ENCODE measurements around the gene ITIH6. TPM values are rescaled to one million over a fixed set of nuclear protein-coding genes. Genes with fewer than 3 reads are reported as not detected.

ITIH6 gene
- total and polyA plus RNA-seq, 4 donors: 0.20 TPM; not detected in 3

- Histone ChIP-seq H3K9ac (ENCODE audit: insufficient read depth in 1 of 2, low read length in 2 of 2) (no peak overlapping the region), H3K9me3 (ENCODE audit: control insufficient read depth in 4 of 4, insufficient read depth in 3 of 4, low read length in 3 of 4) (peaks cover 0 to 2% (median 0%) of the 10 kb centered on the region in 4 donors), H3K27me3 (ENCODE audit: control insufficient read depth in 3 of 3, insufficient read depth in 3 of 3, low read length in 2 of 3) (no peaks in the 10 kb centered on the region), H3K27ac (ENCODE audit: low read depth in 1 of 2, low read length in 1 of 2) (no peak overlapping the region), H3K4me1 (ENCODE audit: control insufficient read depth in 5 of 5, insufficient read depth in 5 of 5, low read length in 5 of 5) (peaks cover 0 to 5% (median 0%) of the 10 kb centered on the region in 5 donors), H3K36me3 (ENCODE audit: control insufficient read depth in 4 of 4, insufficient read depth in 4 of 4, low read length in 4 of 4) (no peaks in the 10 kb centered on the region), H3K4me3 (no peak overlapping the region)
- DNase-seq (no peak), ATAC-seq (ENCODE audit: insufficient read depth, low FRiP score) (no peak)
- TF ChIP-seq CTCF (IDR thresholded peaks at IDR 0.05; ENCODE audit: control extremely low read depth, extremely low read depth): no peak
- 73 to 92% methylated on average over 19 to 21 of the region's 21 CpGs for WGBS, 2 donors
Observed at GRCh38 chrX:54758114-54759055, 39.7 kb downstream of the ITIH6 start.

GRCh38 chrX:54754854-54755253 lies 43.2 kb downstream of the ITIH6 start:
- ATAC-seq (ENCODE audit: insufficient read depth, low FRiP score) (no peak), DNase-seq (no peak)
- no peaks in the 10 kb centered on the region for H3K36me3 ChIP-seq (ENCODE audit: control insufficient read depth in 4 of 4, insufficient read depth in 4 of 4, low read length in 4 of 4)
- H3K4me3 ChIP-seq: no peak overlapping the region
- peaks cover 0 to 5% (median 0%) of the 10 kb centered on the region in 5 donors for H3K4me1 ChIP-seq (ENCODE audit: control insufficient read depth in 5 of 5, insufficient read depth in 5 of 5, low read length in 5 of 5)
- no peaks in the 10 kb centered on the region for H3K27me3 ChIP-seq (ENCODE audit: control insufficient read depth in 3 of 3, insufficient read depth in 3 of 3, low read length in 2 of 3)
- TF ChIP-seq CTCF (IDR thresholded peaks at IDR 0.05; ENCODE audit: control extremely low read depth, extremely low read depth): no peak
- no peak overlapping the region for H3K9ac ChIP-seq (ENCODE audit: insufficient read depth in 1 of 2, low read length in 2 of 2)
- peaks cover 0 to 3% (median 0%) of the 10 kb centered on the region in 4 donors for H3K9me3 ChIP-seq (ENCODE audit: control insufficient read depth in 4 of 4, insufficient read depth in 3 of 4, low read length in 3 of 4)
- H3K27ac ChIP-seq (ENCODE audit: low read depth in 1 of 2, low read length in 1 of 2): no peak overlapping the region

GRCh38 chrX:54748626-54749025 lies 49.4 kb downstream of the ITIH6 start:
- no peak for TF ChIP-seq CTCF (IDR thresholded peaks at IDR 0.05; ENCODE audit: control extremely low read depth, extremely low read depth)
- 57 to 91% methylated on average over 1 of the region's 1 CpG for WGBS, 2 donors

More at GRCh38 chrX:54748626-54749025, 49.4 kb downstream of the ITIH6 start:
- H3K4me3 ChIP-seq: no peak overlapping the region
- no peaks in the 10 kb centered on the region for H3K27me3 ChIP-seq (ENCODE audit: control insufficient read depth in 3 of 3, insufficient read depth in 3 of 3, low read length in 2 of 3)
- H3K36me3 ChIP-seq (ENCODE audit: control insufficient read depth in 4 of 4, insufficient read depth in 4 of 4, low read length in 4 of 4): no peaks in the 10 kb centered on the region
- DNase-seq: no peak
- no peak overlapping the region for H3K9ac ChIP-seq (ENCODE audit: insufficient read depth in 1 of 2, low read length in 2 of 2)
- no peak overlapping the region for H3K27ac ChIP-seq (ENCODE audit: low read depth in 1 of 2, low read length in 1 of 2)
- no peaks in the 10 kb centered on the region for H3K4me1 ChIP-seq (ENCODE audit: control insufficient read depth in 5 of 5, insufficient read depth in 5 of 5, low read length in 5 of 5)
- ATAC-seq (ENCODE audit: insufficient read depth, low FRiP score): no peak
- H3K9me3 ChIP-seq (ENCODE audit: control insufficient read depth in 4 of 4, insufficient read depth in 3 of 4, low read length in 3 of 4): peaks cover 0 to 5% (median 0%) of the 10 kb centered on the region in 4 donors
